Gastroesophageal sphincter (tissue), 4 donors: ENCODE data around the gene MCM9. TPM values are rescaled to one million over a fixed set of nuclear protein-coding genes. Genes with fewer than 3 reads are reported as not detected.

Source experiments
- ATAC-seq: fragments of 150-250 bp; one replicate; pipeline ENCODE4 v1.9.1; 2016; ENCODE audit warnings: mild to moderate bottlenecking, moderate library complexity
- H3K27ac ChIP-seq, 4 donors: fragments of 200-600 bp; sonication (generic) in 3 of 4; 1 replicate in 3 of 4; 2 replicates in 1 of 4; pipeline ENCODE4 v1.5.1; 2016 to 2019
- H3K27me3 ChIP-seq: fragments of 200-600 bp; sonication (generic); one replicate; pipeline ENCODE4 v1.5.1; 2019
- H3K36me3 ChIP-seq, 2 donors: fragments of 200-600 bp; sonication (generic); one replicate each; pipeline ENCODE4 v1.5.1; 2019; ENCODE audit warnings: control low read depth in 1 of 2
- H3K4me1 ChIP-seq, 3 donors: fragments of 200-600 bp; sonication (generic); 1 replicate in 2 of 3; 2 replicates in 1 of 3; pipeline ENCODE4 v1.5.1; 2016 to 2019; ENCODE audit warnings: control low read depth in 2 of 3
- H3K4me3 ChIP-seq, 2 donors: fragments of 200-600 bp; sonication (generic); one replicate each; pipeline ENCODE4 v1.5.1; 2019; ENCODE audit warnings: mild to moderate bottlenecking in 1 of 2, moderate library complexity in 1 of 2
- H3K9me3 ChIP-seq, 3 donors: fragments of 200-600 bp; sonication (generic); one replicate each; pipeline ENCODE4 v1.5.1; 2017 to 2019; ENCODE audit warnings: control low read depth in 2 of 3
- EP300 ChIP-seq: sonication (generic); formaldehyde crosslinking; IDR thresholded peaks from one replicate; pipeline ENCODE4 v1.6.1; 2017; ENCODE audit warnings: antibody characterized with exemption, mild to moderate bottlenecking
- POLR2A ChIP-seq, 2 donors: fragments of 450-650 bp; IDR thresholded peaks; one replicate each; pipeline ENCODE4 v1.6.1; 2017; ENCODE audit warnings: antibody characterized with exemption in 2 of 2, mild to moderate bottlenecking in 2 of 2, moderate library complexity in 1 of 2
- POLR2AphosphoS5 ChIP-seq: sonication (generic); formaldehyde crosslinking; IDR thresholded peaks from one replicate; pipeline ENCODE4 v1.6.1; 2017; ENCODE audit warnings: antibody characterized with exemption
- WGBS, 2 donors: methylation state at CpG; one replicate each; pipeline ENCODE4 v1.1.5; 2018; ENCODE audit warnings: low coverage in 1 of 2; 5-methylcytosine and 5-hydroxymethylcytosine counted together
- total RNA-seq, 4 donors: library from RNA; depleted of rRNA; stranded (reverse); fragments of >200 nt; gene quantifications; one replicate each; pipeline ENCODE4 v1.1.0, GENCODE V29; 2016
- TF ChIP-seq, protein P1 (sequence below), 4 experiments: fragments of 200-600 bp in 2 of 4; fragments of 450-650 bp in 2 of 4; sonication (generic) in 1 of 4; IDR thresholded peaks; one replicate each; pipeline ENCODE4 v1.5.1; 2017 to 2019; ENCODE audit warnings: antibody characterized with exemption in 4 of 4, mild to moderate bottlenecking in 2 of 4, moderate library complexity in 2 of 4

MCM9 gene
- total RNA-seq, 4 donors from 2014 or later: 7.7 to 25.7 (median 16.8) TPM

DNA sequence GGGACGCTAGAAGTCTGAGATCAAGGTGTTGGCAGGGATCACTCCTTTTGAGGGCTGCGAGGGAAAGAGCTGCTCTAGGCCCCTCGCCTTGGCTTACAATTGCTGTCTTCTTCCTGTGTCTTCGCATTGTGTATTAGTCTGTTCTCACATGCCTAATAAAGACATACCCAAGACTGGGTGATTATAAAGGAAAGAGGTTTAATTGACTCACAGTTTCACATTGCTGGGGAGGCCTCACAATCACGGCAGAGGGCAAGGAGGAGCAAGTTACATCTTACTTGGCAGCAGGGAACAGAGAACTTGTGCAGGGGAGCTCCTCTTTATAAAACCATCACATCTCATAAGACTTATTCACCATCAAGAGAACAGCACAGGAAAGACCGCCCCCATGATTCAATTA, 143.5 kb downstream of the MCM9 start:
- ATAC-seq: no peak
- Histone ChIP-seq H3K27me3 (no peaks in the 10 kb centered on the region), H3K4me3 (no peak overlapping the region), H3K9me3 (no peaks in the 10 kb centered on the region), H3K36me3 (no peaks in the 10 kb centered on the region), H3K4me1 (no peaks in the 10 kb centered on the region), H3K27ac (no peak overlapping the region)
- 77 to 100% methylated on average over 3 of the region's 6 CpGs for WGBS, 2 donors
- TF ChIP-seq POLR2A (IDR thresholded peaks at IDR 0.05) (no peak), POLR2AphosphoS5 (no peak), EP300 (no peak)
- TF ChIP-seq, protein P1, sequence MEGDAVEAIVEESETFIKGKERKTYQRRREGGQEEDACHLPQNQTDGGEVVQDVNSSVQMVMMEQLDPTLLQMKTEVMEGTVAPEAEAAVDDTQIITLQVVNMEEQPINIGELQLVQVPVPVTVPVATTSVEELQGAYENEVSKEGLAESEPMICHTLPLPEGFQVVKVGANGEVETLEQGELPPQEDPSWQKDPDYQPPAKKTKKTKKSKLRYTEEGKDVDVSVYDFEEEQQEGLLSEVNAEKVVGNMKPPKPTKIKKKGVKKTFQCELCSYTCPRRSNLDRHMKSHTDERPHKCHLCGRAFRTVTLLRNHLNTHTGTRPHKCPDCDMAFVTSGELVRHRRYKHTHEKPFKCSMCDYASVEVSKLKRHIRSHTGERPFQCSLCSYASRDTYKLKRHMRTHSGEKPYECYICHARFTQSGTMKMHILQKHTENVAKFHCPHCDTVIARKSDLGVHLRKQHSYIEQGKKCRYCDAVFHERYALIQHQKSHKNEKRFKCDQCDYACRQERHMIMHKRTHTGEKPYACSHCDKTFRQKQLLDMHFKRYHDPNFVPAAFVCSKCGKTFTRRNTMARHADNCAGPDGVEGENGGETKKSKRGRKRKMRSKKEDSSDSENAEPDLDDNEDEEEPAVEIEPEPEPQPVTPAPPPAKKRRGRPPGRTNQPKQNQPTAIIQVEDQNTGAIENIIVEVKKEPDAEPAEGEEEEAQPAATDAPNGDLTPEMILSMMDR (IDR thresholded peaks at IDR 0.05): no peak

DNA sequence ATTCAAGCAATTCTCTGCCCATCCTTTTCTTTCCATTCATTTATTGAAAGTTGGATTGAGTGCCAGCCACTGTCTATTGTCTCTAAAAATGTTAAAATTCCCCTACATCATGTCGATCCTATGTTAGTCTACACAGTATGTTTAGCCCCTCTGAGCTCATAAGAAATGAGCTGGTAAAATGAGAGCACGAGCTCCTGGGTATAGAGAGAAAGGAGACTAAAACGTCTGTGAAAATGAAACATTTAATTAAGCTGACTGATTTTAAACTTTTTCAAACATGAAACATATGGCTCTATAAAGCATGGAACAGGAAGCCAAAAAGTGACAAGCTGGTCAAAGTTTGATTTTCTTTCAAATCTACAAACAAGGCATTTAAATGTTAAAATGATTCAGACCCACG, 145.0 kb downstream of the MCM9 start:
- Histone ChIP-seq H3K4me3 (no peak overlapping the region), H3K27ac (no peak overlapping the region), H3K9me3 (no peaks in the 10 kb centered on the region), H3K36me3 (no peaks in the 10 kb centered on the region), H3K4me1 (peaks cover 0 to 6% (median under 1%) of the 10 kb centered on the region in 3 donors), H3K27me3 (no peaks in the 10 kb centered on the region)
- ATAC-seq: no peak
- WGBS, 2 donors: 54 to 64% methylated on average over 3 to 4 of the region's 4 CpGs
- TF ChIP-seq POLR2AphosphoS5 (no peak), EP300 (no peak), POLR2A (IDR thresholded peaks at IDR 0.05) (no peak)
- TF ChIP-seq, protein P1 (IDR thresholded peaks at IDR 0.05): no peak

DNA sequence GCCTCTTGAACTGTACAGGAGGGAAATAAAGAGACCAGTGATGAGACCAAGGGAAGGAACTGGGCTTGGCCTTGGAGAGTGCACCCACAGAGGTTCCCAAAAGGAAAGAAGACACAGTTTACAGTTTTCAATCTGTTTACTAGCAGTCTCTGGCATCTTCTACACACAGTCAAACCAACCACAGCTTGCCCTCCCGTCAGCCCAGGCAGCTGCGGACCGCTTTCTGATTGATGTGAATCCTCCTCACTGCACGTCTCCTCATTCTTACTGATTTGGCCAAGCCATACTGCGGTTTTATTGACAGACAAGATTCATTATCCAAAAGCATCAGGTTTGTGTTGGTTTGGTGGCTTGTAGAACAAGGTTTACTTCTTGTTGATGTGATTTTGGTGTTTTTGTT, 145.5 kb downstream of the MCM9 start:
- no peak overlapping the region for H3K27ac ChIP-seq
- no peak for TF ChIP-seq EP300
- no peak for TF ChIP-seq POLR2A (IDR thresholded peaks at IDR 0.05)
- TF ChIP-seq, protein P1 (IDR thresholded peaks at IDR 0.05): no peak
- TF ChIP-seq POLR2AphosphoS5: no peak
- ATAC-seq: no peak
- H3K4me3 ChIP-seq: no peak overlapping the region
- WGBS, 2 donors: 90 to 97% methylated on average over 5 of the region's 5 CpGs
- H3K36me3 ChIP-seq: no peaks in the 10 kb centered on the region
- no peaks in the 10 kb centered on the region for H3K9me3 ChIP-seq
- H3K4me1 ChIP-seq: peaks cover 0 to 11% (median 6%) of the 10 kb centered on the region in 3 donors
- H3K27me3 ChIP-seq: no peaks in the 10 kb centered on the region

GRCh38 chr6:118788702-118789101, 146.3 kb downstream of the MCM9 start:
- Histone ChIP-seq H3K36me3 (no peaks in the 10 kb centered on the region), H3K4me1 (peaks cover 0 to 18% (median 13%) of the 10 kb centered on the region in 3 donors), H3K9me3 (no peaks in the 10 kb centered on the region), H3K27ac (no peak overlapping the region), H3K4me3 (no peak overlapping the region), H3K27me3 (no peaks in the 10 kb centered on the region)
- WGBS, 2 donors: 83 to 92% methylated on average over 3 of the region's 4 CpGs
- TF ChIP-seq POLR2A (IDR thresholded peaks at IDR 0.05): no peak
- TF ChIP-seq, protein P1 (IDR thresholded peaks at IDR 0.05): no peak
- TF ChIP-seq POLR2AphosphoS5: no peak
- TF ChIP-seq EP300: no peak
- ATAC-seq: no peak

DNA sequence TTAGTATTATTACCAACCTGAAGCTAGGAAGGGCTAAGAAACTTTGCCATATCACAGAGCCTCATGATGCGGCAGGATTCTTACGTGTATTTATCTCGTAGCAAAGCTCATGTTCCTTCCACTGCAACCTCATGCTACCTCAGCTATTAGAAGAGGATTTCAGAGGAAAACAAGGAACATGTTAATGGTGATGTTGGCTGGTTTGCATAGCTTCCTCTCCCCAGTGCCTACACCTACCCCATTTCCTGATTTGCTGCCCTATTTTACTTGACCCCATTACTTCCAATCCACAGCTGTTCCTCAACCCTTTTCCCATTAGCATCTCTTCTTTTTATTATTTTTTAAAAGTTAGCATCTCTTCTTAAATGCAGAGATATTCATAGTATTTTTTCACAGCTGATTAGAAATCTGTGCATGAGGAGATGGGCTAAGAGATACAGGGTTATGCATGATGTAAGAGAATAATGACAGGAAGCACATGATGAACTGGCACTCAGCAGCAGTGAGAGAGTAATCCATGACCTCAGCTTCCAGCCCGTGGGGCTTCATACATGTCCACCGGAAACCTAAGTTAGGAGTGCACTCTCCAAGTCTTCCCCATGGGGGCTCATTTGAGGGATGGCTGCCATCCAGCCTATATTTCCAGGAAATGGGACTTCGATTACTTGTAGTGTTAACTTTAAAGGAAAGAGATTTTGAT, 147.1 kb downstream of the MCM9 start:
- Histone ChIP-seq H3K4me3 (no peak overlapping the region), H3K4me1 (peaks cover 0 to 22% (median 17%) of the 10 kb centered on the region in 3 donors), H3K36me3 (no peaks in the 10 kb centered on the region), H3K9me3 (no peaks in the 10 kb centered on the region), H3K27me3 (no peaks in the 10 kb centered on the region), H3K27ac (no peak overlapping the region)
- 69 to 70% methylated on average over 6 of the region's 6 CpGs for WGBS, 2 donors
- ATAC-seq: peak; percentile 45
- no peak for TF ChIP-seq POLR2A (IDR thresholded peaks at IDR 0.05)
